ENCODE results near the gene GAS6.
"Not testable (repeated sequence)": the region's sequence is repeated elsewhere in the genome, so short reads cannot be mapped to it uniquely, and the experiment has no call there.

GRCh38 chr13:113826446-113826845 is 37.4 kb downstream of the GAS6 start:
- TF ChIP-seq CTCF, POLR2A, EP300 (IDR thresholded peaks at IDR 0.05): not testable (repeated sequence)
